Ureter (tissue), 1 donor: ENCODE results near the gene LRRC31. TPM values are rescaled to one million over a fixed set of nuclear protein-coding genes. Genes with fewer than 3 reads are reported as not detected.

Experiments
- DNase-seq: peaks from one replicate; pipeline ENCODE4 v3.0.0-alpha.2; 2020; ENCODE audit warnings: low spot score
- total RNA-seq: library from RNA; stranded (reverse); gene quantifications from one replicate; pipeline ENCODE4 v1.2.4, GENCODE V29; 2023
- donor health status: DM: yes; HTN: yes; CAD: no.

Gene LRRC31
- total RNA-seq, 1 donor from 2014 or later: 0.78 TPM

DNA sequence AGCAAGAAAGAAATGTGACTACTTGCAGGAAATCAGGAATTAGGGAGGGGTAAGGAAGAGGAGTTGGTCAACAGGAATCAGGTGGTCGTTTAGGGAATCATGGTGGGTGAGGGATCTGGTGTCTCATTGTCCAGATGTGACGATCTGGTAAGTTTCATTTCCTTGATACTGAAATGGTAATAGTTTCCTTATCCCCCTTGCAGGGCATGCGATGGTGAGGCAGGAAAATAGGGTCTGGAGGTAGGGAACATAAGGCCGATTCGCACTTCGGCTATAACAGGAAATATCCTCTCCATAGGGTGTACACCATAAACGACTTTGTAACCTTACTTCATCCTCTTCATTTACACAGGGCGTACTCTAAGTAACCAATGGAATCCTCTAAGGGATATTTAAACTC lies 56.5 kb downstream of the LRRC31 start:
- DNase-seq: no peak

GRCh38 chr3:169812332-169813235 lies 57.2 kb downstream of the LRRC31 start, which contains the start of the genes LRRC34 and LRRIQ4:
Gene LRRC34, minus strand, starts transcription at chr3:169812904. Its CDS starts 356 bp downstream, at chr3:169812548.
Gene LRRIQ4, plus strand, starts transcription at chr3:169812870. Its CDS starts 9,052 bp downstream, at chr3:169821922.
- peak; percentile 73 for DNase-seq

GRCh38 chr3:169811631-169812331 lies 58.0 kb downstream of the LRRC31 start:
- peak; percentile 49 for DNase-seq

GRCh38 chr3:169809230-169809795 lies 60.4 kb downstream of the LRRC31 start:
- DNase-seq: no peak

DNA sequence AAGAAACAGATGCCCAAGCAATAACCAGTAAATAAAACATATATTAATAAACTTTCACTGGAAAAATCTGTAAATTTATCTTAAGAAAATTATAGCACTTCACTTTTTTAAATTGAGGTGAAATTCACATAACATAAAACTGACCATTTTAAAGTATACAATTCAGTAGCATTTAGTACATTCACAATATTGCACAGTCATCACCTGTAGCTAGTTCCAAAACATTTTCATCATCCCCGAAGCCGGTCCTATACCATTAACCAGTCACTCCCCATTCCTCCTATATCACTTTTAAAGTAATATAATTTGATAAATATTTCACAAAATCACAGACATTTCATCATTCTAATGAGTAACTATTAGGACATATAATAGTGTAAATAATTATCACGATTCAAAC lies 65.1 kb downstream of the LRRC31 start:
- DNase-seq: no peak

- DNase-seq: no peak
These were observed 77.4 kb downstream of the LRRC31 start for GRCh38 chr3:169792359-169792758.

- no peak for DNase-seq
These were observed 78.9 kb downstream of the LRRC31 start for GRCh38 chr3:169790687-169791429.

DNA sequence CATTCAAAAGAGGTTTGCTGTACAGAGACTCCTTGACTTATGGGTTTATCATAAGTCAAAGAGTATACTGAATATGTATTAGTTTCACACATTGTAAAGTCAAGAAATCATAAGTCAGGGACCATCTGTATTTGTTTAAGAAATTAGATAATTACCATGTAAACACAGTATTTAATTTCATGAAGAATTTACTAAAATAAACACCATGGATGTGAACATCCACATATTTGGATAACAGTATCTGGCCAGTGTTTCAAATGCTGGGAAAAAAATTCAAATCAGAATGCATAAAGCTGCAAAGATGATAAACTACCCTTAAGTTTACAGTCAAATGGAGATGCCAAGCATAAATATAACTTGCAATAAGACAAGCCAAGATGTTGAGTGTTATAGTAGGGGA lies 79.5 kb downstream of the LRRC31 start:
- DNase-seq: no peak

Other genes with a start within 250 kb of the LRRC31 start
- 218 TPM for gene MECOM, start 206.2 kb downstream of the LRRC31 start, total RNA-seq
- 1.4 TPM for gene TERC, start 104.9 kb downstream of the LRRC31 start, total RNA-seq
- 4.0 TPM for gene ACTRT3, start 100.4 kb downstream of the LRRC31 start, total RNA-seq
- 18.5 TPM for gene MYNN, start 96.5 kb downstream of the LRRC31 start, total RNA-seq
- not detected for gene LRRIQ4, start 57.1 kb downstream of the LRRC31 start, total RNA-seq
- 4.5 TPM for gene LRRC34, start 57.0 kb downstream of the LRRC31 start, total RNA-seq
- gene SAMD7, start 41.6 kb upstream of the LRRC31 start, total RNA-seq: not detected
- gene SEC62, start 96.9 kb upstream of the LRRC31 start, total RNA-seq: 146 TPM
- gene GPR160, start 168.1 kb upstream of the LRRC31 start, total RNA-seq: 62.1 TPM